IPS-20b (cell line): ENCODE results near the gene THEM4.
"Not testable (repeated sequence)": the region's sequence is repeated elsewhere in the genome, so short reads cannot be mapped to it uniquely, and the experiment has no call there.

Source experiments
- H3K27ac ChIP-seq: one replicate; pipeline ENCODE4 v1.5.1; 2013; ENCODE audit warnings: low read length
- H3K27me3 ChIP-seq: 2 replicates; pipeline ENCODE4 v1.6.1; 2013; ENCODE audit warnings: mild to moderate bottlenecking, low read length, inconsistent platforms; ENCODE audit not compliant: insufficient read depth
- H3K36me3 ChIP-seq: 2 replicates; pipeline ENCODE4 v1.6.1; 2013; ENCODE audit warnings: low read depth, mild to moderate bottlenecking, inconsistent platforms, low read length, moderate library complexity; ENCODE audit not compliant: insufficient read depth
- H3K4me1 ChIP-seq: 2 replicates; pipeline ENCODE4 v1.6.1; 2013; ENCODE audit warnings: mild to moderate bottlenecking, control low read depth, inconsistent platforms, low read length, moderate library complexity; ENCODE audit not compliant: insufficient read depth
- H3K4me3 ChIP-seq: 2 replicates; pipeline ENCODE4 v1.5.1; 2013; ENCODE audit warnings: mild to moderate bottlenecking, low read length, inconsistent platforms
- H3K9ac ChIP-seq: 2 replicates; pipeline ENCODE4 v1.6.1; 2013; ENCODE audit warnings: low read depth, mild to moderate bottlenecking, inconsistent platforms, low read length, moderate library complexity
- H3K9me3 ChIP-seq: 2 replicates; pipeline ENCODE4 v1.6.1; 2013; ENCODE audit warnings: mild to moderate bottlenecking, low read depth, low read length, inconsistent platforms; ENCODE audit not compliant: insufficient read depth

The THEM4 gene

DNA sequence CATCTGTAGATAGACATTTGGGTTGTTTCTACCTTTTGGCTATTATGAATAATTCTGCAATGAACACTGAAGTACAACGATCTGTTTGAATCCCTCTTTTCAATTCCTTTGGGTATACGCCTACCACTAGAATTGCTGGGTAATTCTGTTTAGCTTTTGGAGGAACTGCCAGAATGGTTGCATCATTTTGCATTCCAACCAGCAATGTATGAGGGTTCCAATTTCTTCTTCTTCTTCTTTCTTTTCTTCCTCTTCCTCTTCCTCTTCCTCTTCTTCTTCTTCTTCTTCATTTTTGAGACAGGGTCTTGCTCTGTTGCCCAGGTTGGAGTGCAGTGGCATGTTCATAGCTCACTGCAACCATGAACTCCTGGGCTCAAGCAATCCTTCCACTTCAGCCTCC is 42.0 kb downstream of the THEM4 start:
- no peak overlapping the region for H3K27ac ChIP-seq
- H3K27me3 ChIP-seq: peaks cover 29% of the 10 kb centered on the region
- H3K36me3 ChIP-seq: no peaks in the 10 kb centered on the region
- H3K9ac ChIP-seq: no peak overlapping the region
- peaks cover 5% of the 10 kb centered on the region; the same call in 1 of the 2 replicates for H3K4me1 ChIP-seq
- H3K9me3 ChIP-seq: no peaks in the 10 kb centered on the region
- no peak overlapping the region for H3K4me3 ChIP-seq

DNA sequence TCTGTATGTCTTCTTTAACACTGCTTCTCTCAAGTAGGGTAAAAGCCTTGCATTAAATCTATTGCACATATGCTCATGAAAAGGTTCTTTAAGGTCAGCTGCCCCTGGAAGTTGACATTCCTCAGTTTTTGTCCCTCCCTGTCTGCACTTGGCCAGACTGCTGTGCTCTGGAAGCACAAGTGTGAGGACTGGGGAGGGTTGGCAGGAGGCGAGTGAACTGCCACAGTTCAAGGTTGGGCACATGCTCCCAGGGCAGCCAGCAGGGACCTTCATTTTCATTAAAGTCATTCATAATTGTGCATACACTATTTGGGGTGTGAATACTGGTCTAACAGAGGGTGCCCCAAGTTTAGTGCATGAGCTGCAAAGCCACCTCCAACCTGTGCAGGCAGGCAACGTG is 44.9 kb downstream of the THEM4 start:
- Histone ChIP-seq H3K36me3 (no peaks in the 10 kb centered on the region), H3K4me1 (peaks cover 13% of the 10 kb centered on the region; the same call in 1 of the 2 replicates), H3K9me3 (no peaks in the 10 kb centered on the region), H3K9ac (no peak overlapping the region), H3K27ac (no peak overlapping the region), H3K4me3 (no peak overlapping the region), H3K27me3 (peaks cover 58% of the 10 kb centered on the region)

DNA sequence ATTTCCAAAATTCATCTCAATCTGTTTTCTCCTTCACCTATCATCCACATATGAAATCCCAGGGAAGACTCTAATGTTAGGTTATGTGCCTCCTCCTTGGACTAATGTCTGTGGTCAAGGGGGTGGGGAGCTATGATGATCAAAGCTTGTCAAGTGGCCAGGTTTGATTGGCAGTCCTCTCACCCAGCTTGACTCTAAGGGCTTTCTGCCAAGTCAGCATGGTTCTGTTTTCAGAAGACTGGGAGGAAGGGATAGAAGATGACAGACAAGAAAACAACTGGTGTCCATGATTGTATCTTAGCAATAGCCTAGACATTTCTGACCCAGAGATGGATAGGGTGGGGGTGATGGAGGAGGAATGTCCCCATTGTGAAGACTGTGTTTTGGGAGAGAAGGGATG is 46.7 kb downstream of the THEM4 start:
- Histone ChIP-seq H3K4me3 (no peak overlapping the region), H3K36me3 (no peaks in the 10 kb centered on the region), H3K27me3 (peaks cover 76% of the 10 kb centered on the region), H3K9ac (no peak overlapping the region), H3K27ac (no peak overlapping the region), H3K4me1 (peaks cover 13% of the 10 kb centered on the region; the same call in 1 of the 2 replicates), H3K9me3 (no peaks in the 10 kb centered on the region)

DNA sequence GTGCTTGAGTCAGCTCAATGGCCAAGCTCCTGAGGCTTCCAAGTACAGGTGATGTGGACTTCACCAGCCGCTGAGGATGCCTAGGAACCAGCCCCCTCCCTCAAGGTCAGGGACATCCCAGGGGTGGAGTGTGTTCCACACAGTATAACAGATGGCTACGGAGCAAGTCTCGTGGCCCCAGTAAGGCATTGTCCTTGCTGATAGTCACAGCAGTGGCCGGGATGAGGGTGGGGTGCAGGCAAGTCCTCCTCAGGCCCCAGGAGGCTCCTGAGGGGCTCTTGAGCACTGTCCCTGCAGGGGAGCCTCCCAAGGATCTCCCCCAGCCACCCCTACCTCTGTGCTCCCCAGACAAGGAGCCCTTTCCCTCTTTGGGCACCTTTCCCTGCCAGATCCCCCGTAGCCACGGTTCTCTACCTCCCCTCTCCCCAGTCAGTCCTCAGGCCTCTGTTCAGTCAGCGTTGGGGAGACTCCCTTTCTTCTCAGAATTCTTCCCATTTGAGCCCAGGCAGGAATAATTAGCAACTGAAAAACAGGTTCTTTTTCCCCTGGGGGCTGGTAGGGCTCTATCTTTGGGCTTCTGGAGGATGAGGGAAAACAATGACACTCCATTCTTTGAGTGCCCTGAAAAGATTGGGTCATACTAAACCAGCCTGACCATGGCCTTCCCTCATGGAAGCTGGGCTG is 48.7 kb downstream of the THEM4 start:
- no peak overlapping the region for H3K27ac ChIP-seq
- no peak overlapping the region for H3K9ac ChIP-seq
- peak overlapping the region; percentile 30; the same call in 1 of the 2 replicates for H3K4me3 ChIP-seq
- no peaks in the 10 kb centered on the region for H3K36me3 ChIP-seq
- peaks cover 13% of the 10 kb centered on the region; the same call in 1 of the 2 replicates for H3K4me1 ChIP-seq
- no peaks in the 10 kb centered on the region for H3K9me3 ChIP-seq
- H3K27me3 ChIP-seq: peaks cover 82% of the 10 kb centered on the region

DNA sequence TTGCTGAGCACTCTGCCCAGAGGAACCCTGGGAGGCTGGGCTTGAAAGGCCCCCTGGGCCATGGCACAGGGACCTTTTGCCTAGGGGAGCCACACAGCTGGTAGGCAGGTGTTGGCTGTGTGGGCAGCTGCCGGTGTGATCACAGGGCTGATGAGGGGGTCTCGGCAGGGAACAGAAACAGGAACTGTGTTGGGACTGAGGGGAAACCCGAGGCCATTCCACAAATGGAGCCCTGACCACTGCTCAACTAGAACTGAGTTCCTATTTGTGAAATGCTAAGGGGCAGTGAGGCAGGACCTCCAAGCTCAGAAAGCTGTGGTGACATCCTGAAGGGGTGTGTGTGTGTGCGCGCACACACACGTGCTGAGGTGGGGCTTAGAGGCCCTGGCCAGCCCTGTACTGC is 49.4 kb downstream of the THEM4 start:
- no peaks in the 10 kb centered on the region for H3K9me3 ChIP-seq
- H3K27me3 ChIP-seq: peaks cover 79% of the 10 kb centered on the region
- no peak overlapping the region for H3K4me3 ChIP-seq
- H3K9ac ChIP-seq: no peak overlapping the region
- peaks cover 13% of the 10 kb centered on the region; the same call in 1 of the 2 replicates for H3K4me1 ChIP-seq
- no peaks in the 10 kb centered on the region for H3K36me3 ChIP-seq
- H3K27ac ChIP-seq: no peak overlapping the region

DNA sequence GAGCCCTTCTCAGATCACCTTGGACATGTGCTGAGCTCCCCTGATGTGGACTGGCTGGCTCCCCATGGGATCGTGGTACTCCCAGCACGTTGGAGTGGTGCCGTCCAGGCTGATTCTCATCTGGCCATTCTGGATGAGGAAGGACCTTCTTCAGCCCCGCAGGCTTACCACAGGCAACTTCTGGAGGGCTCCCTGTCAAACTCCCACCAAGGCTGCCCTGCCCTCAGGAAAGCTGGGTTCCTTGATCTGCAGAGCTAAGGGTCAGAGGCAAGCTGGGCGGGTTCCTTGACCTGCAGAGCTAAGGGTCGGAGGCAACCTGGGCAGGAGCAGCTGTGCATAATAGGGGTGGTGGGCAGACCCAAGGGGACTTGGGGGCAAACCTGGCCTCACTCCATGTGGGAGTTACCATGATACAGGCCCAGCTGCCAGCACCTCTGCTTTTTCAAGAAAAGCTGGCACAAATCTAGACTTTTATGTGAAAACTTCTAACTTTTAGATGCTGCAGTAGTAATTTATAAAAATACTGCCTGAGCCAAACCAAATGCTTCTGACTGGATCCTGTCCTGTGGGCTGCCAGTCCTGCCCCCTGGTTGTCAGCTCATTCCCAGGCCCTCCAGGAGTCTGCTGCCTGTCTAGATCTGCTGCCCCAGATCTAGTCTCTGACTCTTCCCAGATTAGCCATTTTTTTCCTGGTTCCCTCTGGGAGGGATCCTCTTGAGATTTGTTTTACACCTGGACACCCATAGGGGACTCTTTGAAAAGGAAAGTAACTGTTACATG is 50.2 kb downstream of the THEM4 start:
- no peak overlapping the region for H3K9ac ChIP-seq
- H3K9me3 ChIP-seq: no peaks in the 10 kb centered on the region
- H3K27ac ChIP-seq: no peak overlapping the region
- peaks cover 70% of the 10 kb centered on the region for H3K27me3 ChIP-seq
- no peaks in the 10 kb centered on the region for H3K36me3 ChIP-seq
- no peak overlapping the region for H3K4me3 ChIP-seq
- peaks cover 13% of the 10 kb centered on the region; the same call in 1 of the 2 replicates for H3K4me1 ChIP-seq

DNA sequence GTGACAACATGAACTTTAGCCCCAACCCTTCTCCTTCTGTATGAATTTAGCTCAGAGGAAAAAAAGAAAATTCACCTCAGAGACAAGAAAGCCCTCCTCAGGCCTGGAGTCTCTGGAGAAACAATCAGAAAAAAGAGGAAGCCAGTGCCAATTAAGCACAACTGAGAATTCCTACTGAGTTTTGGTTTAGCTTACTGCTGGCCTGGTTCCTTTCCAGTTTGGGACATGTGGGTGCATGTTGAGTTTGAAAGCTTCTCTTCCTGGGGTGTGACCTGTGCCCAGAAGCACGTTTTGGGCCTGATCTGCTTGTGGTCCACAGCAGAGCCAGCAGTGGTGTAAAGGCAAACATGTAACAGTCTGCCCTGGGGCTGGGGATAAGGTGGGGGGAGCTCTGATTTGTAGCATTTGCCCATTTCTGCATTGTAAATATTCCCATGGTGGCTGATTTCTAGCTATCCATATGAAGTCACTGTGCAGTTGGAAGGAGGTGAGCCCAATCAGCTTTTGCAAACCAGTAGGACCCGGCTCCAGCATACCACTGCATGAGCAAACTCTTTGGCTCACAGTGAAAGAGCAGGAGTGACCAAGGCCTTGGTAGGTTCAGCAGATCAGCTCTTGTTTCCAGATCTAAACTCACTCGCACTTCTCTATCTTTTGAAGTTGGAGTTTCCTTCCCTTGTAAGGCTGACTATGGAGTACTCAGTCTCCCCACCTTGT is 51.1 kb downstream of the THEM4 start:
- no peaks in the 10 kb centered on the region for H3K9me3 ChIP-seq
- H3K4me3 ChIP-seq: no peak overlapping the region
- H3K27me3 ChIP-seq: peaks cover 61% of the 10 kb centered on the region
- H3K4me1 ChIP-seq: peaks cover 13% of the 10 kb centered on the region; the same call in 1 of the 2 replicates
- H3K9ac ChIP-seq: no peak overlapping the region
- no peaks in the 10 kb centered on the region for H3K36me3 ChIP-seq
- no peak overlapping the region for H3K27ac ChIP-seq

DNA sequence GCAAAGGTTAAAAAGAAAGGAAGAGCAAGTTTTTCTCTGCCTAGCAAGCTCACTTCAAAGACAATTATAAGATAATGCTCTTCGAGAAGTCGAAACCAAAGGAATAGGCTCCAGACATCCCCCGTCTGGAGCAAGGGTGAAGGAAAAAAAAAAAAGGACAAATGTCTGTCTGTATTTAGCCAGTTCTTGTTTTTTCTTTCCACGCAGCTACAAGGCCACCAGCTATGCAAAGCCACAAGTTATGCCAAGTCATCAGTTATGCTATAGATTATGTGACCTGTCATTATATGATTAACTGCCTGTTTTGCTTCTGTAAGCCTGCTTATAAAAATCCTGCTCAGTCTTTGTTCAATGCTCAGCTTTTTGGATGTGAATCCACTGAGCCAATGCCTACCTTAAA is 53.4 kb downstream of the THEM4 start:
- Histone ChIP-seq H3K4me3 (no peak overlapping the region), H3K27me3 (peaks cover 51% of the 10 kb centered on the region), H3K4me1 (peaks cover 6% of the 10 kb centered on the region; the same call in 1 of the 2 replicates), H3K36me3 (no peaks in the 10 kb centered on the region), H3K9me3 (no peaks in the 10 kb centered on the region), H3K27ac (no peak overlapping the region), H3K9ac (no peak overlapping the region)

DNA sequence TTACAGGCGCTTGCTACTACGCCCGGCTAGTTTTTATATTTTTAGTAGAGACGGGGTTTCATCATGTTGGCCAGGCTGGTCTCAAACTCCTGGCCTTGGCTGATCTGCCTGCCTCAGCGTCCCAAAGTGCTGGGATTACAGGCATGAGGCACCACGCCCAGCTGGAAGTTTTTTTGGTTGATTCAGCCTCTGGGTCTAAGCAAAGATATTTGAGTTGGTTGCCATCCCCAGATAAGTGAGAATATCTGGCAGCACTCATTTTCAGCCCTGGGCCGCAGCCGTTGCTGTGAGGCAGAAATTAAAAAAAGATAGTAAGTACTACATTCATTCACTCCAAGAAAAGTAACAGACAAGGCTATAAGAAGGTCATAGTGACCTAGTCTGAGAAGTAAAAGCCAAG is 53.8 kb downstream of the THEM4 start:
- H3K27me3 ChIP-seq: peaks cover 49% of the 10 kb centered on the region
- H3K27ac ChIP-seq, H3K4me3 ChIP-seq, H3K4me1 ChIP-seq, H3K9ac ChIP-seq, H3K36me3 ChIP-seq, H3K9me3 ChIP-seq: not testable (repeated sequence)

DNA sequence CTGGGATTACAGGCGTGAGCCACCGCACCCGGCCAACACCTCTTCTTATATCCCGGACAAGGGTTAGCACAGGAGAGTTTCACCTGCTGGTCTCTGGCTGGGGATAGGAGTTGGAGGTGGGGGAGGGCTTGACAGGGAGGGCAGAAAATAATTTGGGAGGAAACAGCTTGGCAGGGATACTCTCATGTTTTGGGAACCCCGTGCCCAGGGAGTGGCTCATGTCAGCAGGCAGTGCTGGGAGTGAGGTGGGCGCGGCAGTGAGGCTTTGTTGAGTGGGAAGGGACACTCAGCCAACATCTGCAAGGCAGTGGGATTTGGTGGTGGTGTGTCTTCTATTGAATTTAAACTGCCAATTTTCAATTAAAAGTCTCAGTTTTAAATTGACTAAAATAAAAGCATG is 54.7 kb downstream of the THEM4 start:
- no peaks in the 10 kb centered on the region for H3K36me3 ChIP-seq
- H3K9ac ChIP-seq: no peak overlapping the region
- peaks cover 40% of the 10 kb centered on the region for H3K27me3 ChIP-seq
- no peaks in the 10 kb centered on the region for H3K9me3 ChIP-seq
- no peak overlapping the region for H3K4me3 ChIP-seq
- no peak overlapping the region for H3K27ac ChIP-seq
- H3K4me1 ChIP-seq: no peaks in the 10 kb centered on the region

DNA sequence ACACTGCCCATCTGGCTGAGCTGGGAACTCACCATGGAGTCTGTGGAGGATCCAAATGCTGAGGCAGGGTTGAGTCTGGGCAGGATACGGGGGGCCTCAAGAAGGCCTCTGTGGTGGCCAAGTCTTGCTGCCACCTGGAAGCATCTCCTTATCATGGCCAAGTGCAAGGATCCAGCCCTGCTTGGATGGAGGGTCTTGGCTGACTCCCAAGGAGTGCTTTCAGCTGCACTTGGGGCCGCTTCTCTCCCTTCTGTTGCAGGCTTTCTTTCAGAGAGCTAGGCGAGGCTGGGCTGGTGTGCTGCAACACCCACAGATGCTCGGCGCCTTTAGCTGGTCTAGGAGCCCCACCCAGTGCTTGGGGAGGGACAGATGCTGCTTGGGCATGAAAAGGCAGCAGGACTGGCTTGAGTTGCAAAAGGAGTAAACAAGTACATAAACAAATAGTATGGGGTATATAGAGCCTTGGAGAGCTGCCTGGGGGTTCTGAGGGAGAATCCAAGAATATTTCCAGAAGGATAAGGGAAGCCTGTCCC is 55.8 kb downstream of the THEM4 start, which contains the start of gene THEM5:
Gene THEM5, minus strand, starts transcription at position 302 of the 533 bp plus-strand sequence. Its CDS starts 147 bp downstream, at position 155.
- no peaks in the 10 kb centered on the region for H3K36me3 ChIP-seq
- no peak within 1 kb of the TSS for H3K27ac ChIP-seq
- H3K4me1 ChIP-seq: no peaks in the 10 kb centered on the region
- H3K9ac ChIP-seq: no peak within 1 kb of the TSS
- peaks cover 28% of the 10 kb centered on the region for H3K27me3 ChIP-seq
- H3K4me3 ChIP-seq: no peak within 1 kb of the TSS
- no peaks in the 10 kb centered on the region for H3K9me3 ChIP-seq
